Measurements from ENCODE around the gene WLS.

- TF ChIP-seq RARB (CRISPR knock-in tag; IDR thresholded peaks at IDR 0.05): no peak
- no peak for TF ChIP-seq ZC3H10 (CRISPR knock-in tag; IDR thresholded peaks at IDR 0.05)
- TF ChIP-seq ARNTL (CRISPR knock-in tag; IDR thresholded peaks at IDR 0.05; ENCODE audit: borderline replicate concordance, low read depth): no peak
- no peak for TF ChIP-seq TCF4 (CRISPR knock-in tag; IDR thresholded peaks at IDR 0.05; ENCODE audit: borderline replicate concordance)
- TF ChIP-seq ZNF8 (CRISPR knock-in tag; IDR thresholded peaks at IDR 0.05): no peak
- no peak for TF ChIP-seq PPARA (CRISPR knock-in tag; IDR thresholded peaks at IDR 0.05; ENCODE audit: borderline replicate concordance)
Observed at GRCh38 chr1:68111519-68112436, 120.5 kb downstream of the WLS start.
